Mucosa of rectum (tissue), 2 donors: ENCODE results near the gene GASK1A.
"Not testable (repeated sequence)": the region's sequence is repeated elsewhere in the genome, so short reads cannot be mapped to it uniquely, and the experiment has no call there.

ENCODE experiments used
- H3K27ac ChIP-seq, 2 donors: one replicate each; pipeline ENCODE4 v1.7.0; 2013; ENCODE audit warnings: inconsistent platforms in 2 of 2, low read depth in 2 of 2, low read length in 2 of 2
- H3K27me3 ChIP-seq, 2 donors: one replicate each; pipeline ENCODE4 v1.7.0; 2013; ENCODE audit warnings: low read length in 2 of 2; ENCODE audit not compliant: control insufficient read depth in 2 of 2, insufficient read depth in 2 of 2
- H3K36me3 ChIP-seq, 2 donors: one replicate each; pipeline ENCODE4 v1.7.0; 2013; ENCODE audit warnings: low read length in 2 of 2; ENCODE audit not compliant: control insufficient read depth in 2 of 2, insufficient read depth in 2 of 2
- H3K4me1 ChIP-seq, 2 donors: one replicate each; pipeline ENCODE4 v1.7.0; 2013; ENCODE audit warnings: low read length in 2 of 2, mild to moderate bottlenecking in 1 of 2; ENCODE audit not compliant: control insufficient read depth in 2 of 2, insufficient read depth in 2 of 2
- H3K4me3 ChIP-seq, 2 donors: one replicate each; pipeline ENCODE4 v1.7.0; 2013; ENCODE audit warnings: low read length in 2 of 2
- H3K9ac ChIP-seq, 2 donors: one replicate each; pipeline ENCODE4 v1.7.0; 2013; ENCODE audit warnings: low read length in 2 of 2, low read depth in 1 of 2, mild to moderate bottlenecking in 1 of 2
- H3K9me3 ChIP-seq, 2 donors: one replicate each; pipeline ENCODE4 v1.7.0; 2013; ENCODE audit warnings: low read length in 2 of 2; ENCODE audit not compliant: control insufficient read depth in 2 of 2
- donor health status: healthy.
- donor health status: Normal muscosa, but diverticular disease.

GASK1A gene

GRCh38 chr3:42960786-42961185, 18.3 kb upstream of the GASK1A start:
- no peak overlapping the region for H3K9ac ChIP-seq
- no peaks in the 10 kb centered on the region for H3K9me3 ChIP-seq
- no peaks in the 10 kb centered on the region for H3K27me3 ChIP-seq
- H3K27ac ChIP-seq: no peak overlapping the region
- no peaks in the 10 kb centered on the region for H3K36me3 ChIP-seq
- H3K4me3 ChIP-seq: no peak overlapping the region
- H3K4me1 ChIP-seq: no peaks in the 10 kb centered on the region

- Histone ChIP-seq H3K9ac (no peak overlapping the region), H3K9me3 (no peaks in the 10 kb centered on the region), H3K4me1 (no peaks in the 10 kb centered on the region), H3K27ac (no peak overlapping the region), H3K36me3 (no peaks in the 10 kb centered on the region), H3K4me3 (no peak overlapping the region), H3K27me3 (no peaks in the 10 kb centered on the region)
These were observed 17.5 kb upstream of the GASK1A start for GRCh38 chr3:42961633-42962032.

- Histone ChIP-seq H3K27ac (no peak overlapping the region), H3K4me1 (no peaks in the 10 kb centered on the region), H3K27me3 (no peaks in the 10 kb centered on the region), H3K4me3 (no peak overlapping the region), H3K9ac (no peak overlapping the region), H3K9me3 (no peaks in the 10 kb centered on the region), H3K36me3 (no peaks in the 10 kb centered on the region)
These were observed 15.8 kb upstream of the GASK1A start for GRCh38 chr3:42963269-42963668.

- no peak overlapping the region for H3K4me3 ChIP-seq
- H3K36me3 ChIP-seq: no peaks in the 10 kb centered on the region
- H3K9me3 ChIP-seq: no peaks in the 10 kb centered on the region
- no peaks in the 10 kb centered on the region for H3K27me3 ChIP-seq
- no peaks in the 10 kb centered on the region for H3K4me1 ChIP-seq
- no peak overlapping the region for H3K27ac ChIP-seq
- H3K9ac ChIP-seq: no peak overlapping the region
These were observed 14.8 kb upstream of the GASK1A start for GRCh38 chr3:42964266-42964665.

GRCh38 chr3:42970557-42970956, 8.6 kb upstream of the GASK1A start:
- Histone ChIP-seq H3K9ac (no peak overlapping the region), H3K27me3 (no peaks in the 10 kb centered on the region), H3K27ac (no peak overlapping the region), H3K36me3 (no peaks in the 10 kb centered on the region), H3K4me3 (no peak overlapping the region), H3K9me3 (no peaks in the 10 kb centered on the region), H3K4me1 (no peaks in the 10 kb centered on the region)

GRCh38 chr3:42970976-42971772, 7.9 kb upstream of the GASK1A start:
- H3K4me3 ChIP-seq: no peak overlapping the region

GRCh38 chr3:42974906-42975305, 4.2 kb upstream of the GASK1A start:
- not testable (repeated sequence) for H3K4me3 ChIP-seq, H3K4me1 ChIP-seq, H3K9me3 ChIP-seq, H3K9ac ChIP-seq, H3K36me3 ChIP-seq, H3K27ac ChIP-seq
- peaks cover 7 to 12% of the 10 kb centered on the region in 2 donors for H3K27me3 ChIP-seq

More at GRCh38 chr3:42970976-42971772, 7.9 kb upstream of the GASK1A start:
- Histone ChIP-seq H3K36me3 (no peaks in the 10 kb centered on the region), H3K9me3 (no peaks in the 10 kb centered on the region), H3K4me1 (no peaks in the 10 kb centered on the region), H3K9ac (no peak overlapping the region), H3K27ac (no peak overlapping the region), H3K27me3 (peaks cover 0 to 2% of the 10 kb centered on the region in 2 donors)

GRCh38 chr3:42975456-42975855, 3.7 kb upstream of the GASK1A start:
- H3K27ac ChIP-seq: no peak overlapping the region
- H3K4me3 ChIP-seq: no peak overlapping the region
- no peaks in the 10 kb centered on the region for H3K36me3 ChIP-seq
- peaks cover 0 to 2% of the 10 kb centered on the region in 2 donors for H3K9me3 ChIP-seq
- H3K27me3 ChIP-seq: peaks cover 12 to 18% of the 10 kb centered on the region in 2 donors
- no peaks in the 10 kb centered on the region for H3K4me1 ChIP-seq
- no peak overlapping the region for H3K9ac ChIP-seq

GRCh38 chr3:42975955-42976354, 3.2 kb upstream of the GASK1A start:
- Histone ChIP-seq H3K9ac (no peak overlapping the region), H3K27ac (no peak overlapping the region)

GRCh38 chr3:42980209-42980608, 1.1 kb downstream of the GASK1A start:
- Histone ChIP-seq H3K27ac (no peak overlapping the region), H3K4me3 (peak overlapping the region in 1 of 2 donors; percentile 56), H3K9ac (no peak overlapping the region)

More at GRCh38 chr3:42975955-42976354, 3.2 kb upstream of the GASK1A start:
- Histone ChIP-seq H3K4me1 (no peaks in the 10 kb centered on the region), H3K27me3 (peaks cover 13 to 22% of the 10 kb centered on the region in 2 donors), H3K36me3 (no peaks in the 10 kb centered on the region), H3K9me3 (peaks cover 0 to 2% of the 10 kb centered on the region in 2 donors), H3K4me3 (no peak overlapping the region)

More at GRCh38 chr3:42980209-42980608, 1.1 kb downstream of the GASK1A start:
- no peaks in the 10 kb centered on the region for H3K36me3 ChIP-seq
- H3K27me3 ChIP-seq: peaks cover 13 to 22% of the 10 kb centered on the region in 2 donors
- no peaks in the 10 kb centered on the region for H3K4me1 ChIP-seq
- H3K9me3 ChIP-seq: peaks cover 0 to 2% of the 10 kb centered on the region in 2 donors
